CD4-positive, alpha-beta T cell treated with Interleukin-6 for 4 hours (primary cell): ENCODE results near the gene RASSF8.
"Not testable (repeated sequence)": the region's sequence is repeated elsewhere in the genome, so short reads cannot be mapped to it uniquely, and the experiment has no call there.

ENCODE experiments used
- DNase-seq: peaks from one replicate; pipeline ENCODE4 v3.0.0-alpha.2; 2020; ENCODE audit warnings: mixed read lengths

The RASSF8 gene

GRCh38 chr12:26030371-26030770, 71.9 kb downstream of the RASSF8 start:
- DNase-seq, result no peak

GRCh38 chr12:26031318-26031717, 72.8 kb downstream of the RASSF8 start:
- DNase-seq, result no peak

DNA sequence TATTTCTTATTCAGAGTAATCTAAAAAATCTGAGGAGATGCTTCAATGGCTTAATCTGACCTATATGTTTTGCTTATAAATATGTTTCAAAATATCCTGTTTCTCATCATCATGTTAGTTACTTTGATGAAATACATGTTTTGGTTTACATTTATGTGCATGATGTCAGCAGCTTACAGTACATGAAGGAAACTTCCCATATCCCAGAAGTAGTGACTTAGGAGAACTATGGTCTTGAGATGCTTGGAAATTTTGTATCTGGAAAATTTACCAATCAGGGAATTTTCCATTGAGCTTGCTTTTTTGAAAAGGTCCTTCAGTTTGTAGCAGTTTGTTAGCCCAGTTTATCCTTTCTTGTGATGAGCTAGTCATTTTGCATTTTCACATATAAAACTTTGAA, 73.3 kb downstream of the RASSF8 start:
- no peak for DNase-seq

GRCh38 chr12:26032290-26032689, 73.8 kb downstream of the RASSF8 start:
- no peak for DNase-seq

DNA sequence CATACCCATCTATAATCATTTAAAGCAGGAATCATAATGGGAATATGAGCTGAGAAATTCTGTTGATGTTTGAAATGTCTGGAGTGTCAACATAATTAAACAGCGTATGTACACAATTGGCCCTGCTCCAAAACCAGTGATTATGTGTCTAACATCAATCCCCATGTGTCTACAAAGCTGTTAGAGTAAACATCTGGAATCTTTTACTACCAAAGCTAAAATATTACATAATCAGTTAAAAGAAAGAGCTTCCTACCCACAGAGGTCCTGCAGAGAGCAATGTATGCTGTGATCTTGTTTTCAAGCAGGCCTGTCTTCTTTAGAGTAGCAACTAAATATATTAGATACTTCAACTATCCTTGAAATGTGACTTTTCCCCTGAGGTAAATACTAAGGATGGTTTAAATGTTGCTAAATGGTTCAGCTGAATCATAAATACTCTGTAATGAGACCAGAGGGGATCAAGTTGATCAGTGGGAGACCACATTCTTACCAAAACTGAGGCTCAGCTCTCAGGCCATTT, 74.3 kb downstream of the RASSF8 start:
- no peak for DNase-seq

DNA sequence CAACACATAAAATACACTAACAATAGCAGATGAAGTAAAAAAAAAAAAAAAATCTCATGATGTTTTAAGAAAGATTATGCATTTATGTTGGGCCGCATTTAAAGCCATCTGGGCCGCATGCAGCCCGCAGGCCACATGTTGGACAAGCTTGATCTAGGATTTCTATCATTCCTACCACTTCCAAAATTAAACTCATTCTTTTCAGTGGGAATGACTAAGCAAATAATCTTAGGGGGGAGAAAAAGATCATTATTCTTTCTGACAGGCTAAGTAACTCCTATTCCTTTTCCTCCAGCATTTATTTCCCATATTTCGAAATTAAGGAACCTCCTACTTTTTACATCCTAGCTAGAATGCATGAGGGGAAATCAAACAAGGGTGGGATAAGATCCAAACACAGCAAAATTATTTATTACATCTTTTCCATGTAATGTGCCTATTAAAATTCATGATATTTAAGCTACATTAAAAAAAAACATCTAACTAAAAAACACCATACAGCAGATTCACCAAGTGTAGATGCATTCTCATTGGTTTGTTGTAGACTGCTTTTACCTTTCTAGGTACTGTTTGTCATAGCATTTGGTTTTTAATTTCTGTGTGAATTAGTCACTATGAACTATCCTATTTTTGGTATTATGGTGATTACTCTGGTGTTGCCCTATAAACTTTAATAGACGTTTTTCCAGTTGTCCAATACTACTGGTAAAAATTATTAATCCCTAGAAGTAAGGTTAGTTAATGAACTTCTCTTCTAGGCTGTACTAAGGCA, 76.1 kb downstream of the RASSF8 start:
- no peak for DNase-seq

DNA sequence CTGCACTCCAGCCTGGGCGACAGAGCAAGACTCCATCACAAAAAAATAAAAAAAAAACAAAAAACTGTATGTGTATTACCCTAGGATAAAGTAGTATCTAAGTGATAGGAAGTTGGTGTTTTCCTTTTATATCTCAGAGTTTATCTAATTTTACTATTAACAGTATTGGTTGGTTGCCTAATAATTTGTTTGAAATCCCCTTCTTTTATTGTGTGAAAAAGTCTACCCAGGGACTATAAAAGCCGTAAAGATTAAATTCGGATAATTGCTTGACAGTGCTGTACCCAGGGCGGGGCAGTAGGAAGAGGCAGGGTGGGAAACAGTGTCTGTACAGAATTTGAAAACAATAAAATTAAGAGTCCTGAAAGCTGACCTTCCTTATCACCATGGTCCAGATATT, 78.4 kb downstream of the RASSF8 start:
- no peak for DNase-seq

- no peak for DNase-seq
Observed at GRCh38 chr12:26037615-26038220, 79.2 kb downstream of the RASSF8 start.

DNA sequence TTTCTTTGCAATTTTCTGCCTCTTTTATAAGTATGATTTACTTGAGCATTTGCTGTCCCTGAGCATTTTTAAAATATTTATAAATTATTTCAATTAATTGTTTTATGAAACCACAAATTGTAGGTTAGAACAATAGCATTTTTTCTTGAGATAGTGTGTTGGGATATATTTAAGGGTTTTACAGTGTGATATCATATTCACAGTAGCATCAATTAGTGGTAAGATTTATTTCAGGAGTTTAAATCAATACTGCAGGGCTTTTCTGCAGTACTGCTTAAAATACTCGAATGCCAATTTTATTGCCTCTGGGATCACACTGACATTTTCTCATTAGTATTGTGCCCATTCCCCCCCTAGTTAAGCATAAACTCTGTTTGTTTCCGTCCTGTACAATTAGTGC, 84.2 kb downstream of the RASSF8 start:
- no peak for DNase-seq

DNA sequence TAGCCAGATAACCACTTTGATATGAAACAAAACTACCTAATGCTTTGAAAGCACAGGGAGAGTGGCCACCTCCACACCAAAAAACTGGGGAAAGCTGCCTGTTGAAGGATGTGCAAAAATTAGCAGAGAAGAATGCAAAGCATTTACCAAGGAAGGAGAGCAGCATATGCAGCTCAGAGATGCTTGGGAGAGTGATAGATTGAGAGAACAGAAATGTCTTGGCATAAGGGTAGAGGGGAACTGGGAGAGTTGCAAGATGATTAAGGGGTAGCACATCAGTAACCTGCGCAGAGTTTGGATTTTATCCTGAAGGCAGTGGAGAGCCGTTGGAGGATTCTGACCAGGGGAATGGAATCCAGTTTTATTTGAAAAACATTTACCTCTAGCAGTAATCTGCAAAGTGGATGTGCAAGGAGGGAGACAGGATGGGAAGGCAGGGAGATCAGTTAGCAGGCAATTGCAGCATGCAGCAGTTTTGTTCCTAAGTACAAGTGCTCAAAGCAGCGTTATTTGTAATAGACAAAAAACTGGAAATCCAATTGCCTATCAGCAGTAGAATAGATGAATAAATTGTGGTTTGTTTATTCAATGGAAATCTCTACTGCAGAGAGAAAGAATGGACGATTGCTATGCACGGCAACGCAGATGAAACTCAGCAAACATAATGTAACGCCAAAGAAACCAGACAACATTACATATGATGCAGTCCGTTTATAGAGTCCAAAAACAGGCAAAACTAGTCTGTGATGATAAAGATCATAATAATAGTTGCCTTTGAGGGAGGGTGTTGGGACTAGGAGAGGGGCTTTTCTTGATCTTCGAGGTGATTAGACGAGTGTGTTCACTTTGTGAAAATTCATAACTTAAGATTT, 84.9 kb downstream of the RASSF8 start:
- DNase-seq, result no peak

- DNase-seq, result no peak
Observed at GRCh38 chr12:26044007-26044394, 85.5 kb downstream of the RASSF8 start.

GRCh38 chr12:26044592-26044991, 86.1 kb downstream of the RASSF8 start:
- no peak for DNase-seq

GRCh38 chr12:26046203-26046602, 87.7 kb downstream of the RASSF8 start:
- DNase-seq, result no peak

DNA sequence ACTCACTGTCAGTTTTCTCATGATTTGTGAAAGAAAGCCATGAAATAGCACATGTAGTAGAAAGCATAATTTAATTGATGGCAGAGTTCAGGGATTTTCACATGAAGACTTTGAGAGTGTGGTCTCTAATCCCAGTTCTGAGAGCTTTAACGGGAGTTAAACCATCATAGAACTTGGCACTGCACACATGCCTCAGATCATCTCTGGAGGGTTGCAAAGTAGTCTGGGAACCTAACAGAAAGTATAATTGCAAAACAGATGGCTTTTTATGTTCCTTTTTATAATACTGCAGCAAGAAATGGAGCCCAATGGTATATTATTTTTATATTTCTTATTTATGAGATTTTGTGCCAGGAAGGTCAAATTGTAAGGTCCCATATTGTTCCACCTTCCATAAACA, 88.4 kb downstream of the RASSF8 start:
- no peak for DNase-seq

DNA sequence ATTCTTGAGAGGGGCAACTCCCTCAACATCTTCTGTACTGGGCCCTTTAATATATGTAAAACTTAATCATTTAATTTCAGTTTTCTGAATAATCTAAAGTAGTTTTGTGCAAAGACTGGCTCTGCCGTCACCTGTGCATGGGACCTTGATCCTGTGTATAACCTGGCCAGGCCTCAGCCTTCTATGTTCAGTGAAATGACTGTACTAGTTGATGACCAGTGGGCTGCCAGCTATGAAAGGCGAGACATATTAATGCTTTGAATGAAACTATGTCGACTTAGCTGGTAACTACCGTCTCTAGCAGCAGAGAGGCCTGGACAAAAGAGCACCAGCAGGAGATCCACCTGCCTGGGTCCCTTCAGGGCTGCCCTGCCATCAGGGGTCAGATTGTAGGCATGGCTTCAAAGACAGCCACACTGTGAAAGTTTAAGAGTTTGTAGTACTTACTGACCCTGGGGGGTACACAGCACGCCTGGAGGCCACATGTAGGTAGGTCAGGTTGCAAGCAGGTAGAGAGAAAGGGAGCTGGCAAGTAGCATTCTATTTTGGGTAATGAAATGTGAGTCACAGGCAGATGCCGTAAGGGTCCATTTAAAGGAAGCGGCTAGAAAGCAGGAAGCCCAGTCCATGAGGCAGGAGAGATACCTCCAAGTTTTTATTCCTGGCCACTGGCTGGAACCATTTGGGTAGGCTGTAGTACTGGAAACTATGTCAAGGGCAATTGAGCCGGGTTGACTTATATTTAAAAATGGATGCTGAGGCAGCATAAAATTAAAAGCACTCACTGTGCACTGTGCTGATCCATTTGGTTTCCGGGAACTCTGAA, 89.1 kb downstream of the RASSF8 start:
- DNase-seq, result no peak

DNA sequence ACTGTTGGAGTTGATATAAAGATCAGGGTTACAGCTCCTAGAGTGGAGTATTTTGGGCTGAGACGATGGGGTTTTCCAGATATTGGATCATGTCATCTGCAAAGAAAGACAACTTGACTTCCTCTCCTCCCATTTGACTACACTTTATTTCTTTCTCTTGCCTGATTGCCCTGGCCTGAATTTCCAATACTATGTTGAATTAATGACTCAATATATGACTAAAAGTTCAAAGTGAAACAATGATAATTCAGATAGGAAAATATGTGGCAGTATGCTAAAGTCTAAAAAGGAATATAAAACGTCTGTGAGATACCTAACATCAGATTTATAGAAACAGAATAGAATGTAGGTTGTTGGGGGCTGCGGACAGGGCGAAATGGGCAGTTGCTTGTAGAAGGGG, 94.2 kb downstream of the RASSF8 start:
- no peak for DNase-seq

GRCh38 chr12:26054383-26054782, 95.9 kb downstream of the RASSF8 start:
- DNase-seq, result no peak

DNA sequence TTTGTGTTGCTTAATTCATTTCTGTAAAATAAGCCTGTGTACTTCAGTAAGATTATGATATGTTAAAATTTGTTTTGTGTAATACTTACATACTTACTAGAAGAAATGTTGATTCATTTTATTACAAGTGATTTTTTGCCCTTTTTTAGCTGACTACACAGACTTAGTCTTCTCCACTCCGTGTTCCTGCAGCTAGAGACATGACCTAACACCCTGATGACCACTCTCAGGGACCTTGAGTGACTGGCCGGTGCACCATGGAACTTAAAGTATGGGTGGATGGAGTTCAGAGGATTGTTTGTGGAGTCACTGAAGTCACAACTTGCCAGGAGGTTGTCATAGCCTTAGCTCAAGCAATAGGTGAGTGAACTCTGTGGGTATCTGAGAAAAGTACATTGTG, 96.6 kb downstream of the RASSF8 start:
- no peak for DNase-seq

- no peak for DNase-seq
Observed at GRCh38 chr12:26056335-26056734, 97.9 kb downstream of the RASSF8 start.

GRCh38 chr12:26057271-26057670, 98.8 kb downstream of the RASSF8 start:
- DNase-seq, result not testable (repeated sequence)

DNA sequence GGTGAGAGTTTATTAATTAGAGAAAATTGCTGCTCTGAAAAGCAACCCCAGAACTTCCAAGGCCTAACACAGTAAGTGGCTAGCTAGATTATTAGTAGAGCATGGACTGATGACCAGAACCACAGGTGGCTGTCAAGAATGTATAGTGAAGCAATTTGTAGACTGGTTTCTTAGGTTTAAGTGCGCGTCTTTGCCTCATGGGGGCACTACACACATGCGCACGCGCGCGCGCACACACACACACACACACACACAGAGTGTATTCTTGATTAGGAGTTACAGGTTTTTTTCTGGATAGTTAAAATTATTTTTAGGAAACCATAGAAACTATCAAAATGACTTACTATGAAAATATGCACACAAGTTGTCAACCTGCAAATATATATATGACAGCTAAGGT, 99.8 kb downstream of the RASSF8 start:
- no peak for DNase-seq

DNA sequence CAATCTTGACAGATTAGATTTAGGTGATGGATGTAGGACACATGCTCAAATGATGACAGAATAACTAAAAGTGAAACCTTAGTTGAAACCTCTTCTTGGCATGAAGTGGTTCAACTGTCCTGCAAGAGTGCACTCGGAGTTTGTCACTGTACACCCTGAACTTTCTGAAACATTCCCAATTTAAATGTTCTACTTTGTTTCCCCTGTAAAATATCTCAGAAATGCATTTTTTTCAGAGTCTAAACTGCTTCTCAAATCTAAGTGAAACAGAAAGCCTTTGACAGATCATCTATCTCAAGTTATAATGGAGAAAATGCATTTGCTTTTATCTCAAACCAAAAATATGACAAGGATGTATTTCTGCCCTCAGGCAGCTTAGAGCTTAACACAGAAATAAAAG, 100.3 kb downstream of the RASSF8 start:
- no peak for DNase-seq

- no peak for DNase-seq
Observed at GRCh38 chr12:26062006-26062405, 103.5 kb downstream of the RASSF8 start.
